SK-N-SH treated with all-trans-retinoic acid at 6 μM for 48 hours (cell line): Measurements from ENCODE around the gene MYH6.

Experiments used
- ATAC-seq: fragments of 200-7000 bp; cut with Tn5 transposase; 3 replicates; pipeline ENCODE4 v1.9.1; 2020; ENCODE audit warnings: mild to moderate bottlenecking, moderate library complexity
- ARNTL ChIP-seq: fragments of 450-650 bp; formaldehyde crosslinking; IDR thresholded peaks from 2 replicates; pipeline ENCODE4 v1.5.0; 2020; ENCODE audit warnings: low read depth, mild to moderate bottlenecking, moderate library complexity, borderline replicate concordance
- BACH2 ChIP-seq: fragments of 250-450 bp; sonication (Bioruptor Pico); IDR thresholded peaks from 2 replicates; pipeline ENCODE4 v1.9.0; 2021; ENCODE audit warnings: mild to moderate bottlenecking, borderline replicate concordance
- CREB5 ChIP-seq: fragments of 250-450 bp; sonication (Bioruptor Pico); IDR thresholded peaks from 2 replicates; pipeline ENCODE4 v1.5.1; 2020; ENCODE audit warnings: low read depth, mild to moderate bottlenecking, moderate library complexity
- CSRNP3 ChIP-seq: fragments of 250-450 bp; sonication (Bioruptor Pico); IDR thresholded peaks from 2 replicates; pipeline ENCODE4 v1.5.1; 2021; ENCODE audit warnings: mild to moderate bottlenecking, moderate library complexity
- ESRRG ChIP-seq: fragments of 250-450 bp; sonication (Bioruptor Pico); IDR thresholded peaks from 2 replicates; pipeline ENCODE4 v1.6.1; 2021; ENCODE audit warnings: mild to moderate bottlenecking
- GLIS3 ChIP-seq: fragments of 250-450 bp; sonication (Bioruptor Pico); IDR thresholded peaks from 2 replicates; pipeline ENCODE4 v1.5.0; 2020; ENCODE audit warnings: mild to moderate bottlenecking, moderate library complexity
- ISL1 ChIP-seq: fragments of 250-450 bp; sonication (Bioruptor Pico); IDR thresholded peaks from 2 replicates; pipeline ENCODE4 v2.1.2; 2022; ENCODE audit warnings: mild to moderate bottlenecking, moderate library complexity
- OSR1 ChIP-seq: fragments of 250-450 bp; sonication (Bioruptor Pico); IDR thresholded peaks from 2 replicates; pipeline ENCODE4 v1.8.0; 2022; ENCODE audit warnings: moderate library complexity, mild to moderate bottlenecking, inconsistent platforms
- PATZ1 ChIP-seq: fragments of 250-450 bp; sonication (Bioruptor Pico); IDR thresholded peaks from 2 replicates; pipeline ENCODE4 v1.8.0; 2020; ENCODE audit warnings: mild to moderate bottlenecking, moderate library complexity, borderline replicate concordance
- PPARA ChIP-seq: fragments of 250-450 bp; sonication (Bioruptor Pico); IDR thresholded peaks from 2 replicates; pipeline ENCODE4 v1.5.0; 2020; ENCODE audit warnings: mild to moderate bottlenecking, borderline replicate concordance
- RARB ChIP-seq: fragments of 250-450 bp; sonication (Bioruptor Pico); IDR thresholded peaks from 2 replicates; pipeline ENCODE4 v1.8.0; 2021; ENCODE audit warnings: mild to moderate bottlenecking, moderate library complexity
- SNAI2 ChIP-seq: fragments of 250-450 bp; sonication (Bioruptor Pico); IDR thresholded peaks from 2 replicates; pipeline ENCODE4 v1.5.0; 2020; ENCODE audit warnings: mild to moderate bottlenecking, moderate library complexity
- TCF4 ChIP-seq: fragments of 250-450 bp; sonication (Bioruptor Pico); IDR thresholded peaks from 2 replicates; pipeline ENCODE4 v1.8.0; 2021; ENCODE audit warnings: mild to moderate bottlenecking, moderate library complexity, borderline replicate concordance
- TOX ChIP-seq: fragments of 250-450 bp; sonication (Bioruptor Pico); IDR thresholded peaks from 2 replicates; pipeline ENCODE4 v1.8.0; 2021; ENCODE audit warnings: mild to moderate bottlenecking, moderate library complexity, borderline replicate concordance
- TSHZ2 ChIP-seq: fragments of 250-450 bp; sonication (Bioruptor Pico); IDR thresholded peaks from 2 replicates; pipeline ENCODE4 v1.5.0; 2020; ENCODE audit warnings: mild to moderate bottlenecking, moderate library complexity
- ZC3H10 ChIP-seq: fragments of 250-450 bp; sonication (Bioruptor Pico); IDR thresholded peaks from 2 replicates; pipeline ENCODE4 v1.5.1; 2021; ENCODE audit warnings: mild to moderate bottlenecking, moderate library complexity
- ZFP3 ChIP-seq: fragments of 250-450 bp; sonication (Bioruptor Pico); IDR thresholded peaks from 2 replicates; pipeline ENCODE4 v1.5.0; 2020; ENCODE audit warnings: mild to moderate bottlenecking, moderate library complexity
- ZFP30 ChIP-seq: fragments of 450-650 bp; formaldehyde crosslinking; IDR thresholded peaks from 2 replicates; pipeline ENCODE4 v1.5.0; 2022; ENCODE audit warnings: mild to moderate bottlenecking, moderate library complexity
- ZNF565 ChIP-seq: fragments of 450-650 bp; formaldehyde crosslinking; conservative IDR thresholded peaks from 2 replicates; pipeline ENCODE4 v1.5.0; 2020; ENCODE audit warnings: low read depth, mild to moderate bottlenecking, moderate library complexity
- ZNF70 ChIP-seq: fragments of 450-650 bp; formaldehyde crosslinking; IDR thresholded peaks from 2 replicates; pipeline ENCODE4 v1.5.0; 2020; ENCODE audit warnings: mild to moderate bottlenecking, moderate library complexity
- ZNF8 ChIP-seq: fragments of 450-650 bp; formaldehyde crosslinking; IDR thresholded peaks from 2 replicates; pipeline ENCODE4 v1.5.0; 2020; ENCODE audit warnings: mild to moderate bottlenecking, moderate library complexity

MYH6 gene

DNA sequence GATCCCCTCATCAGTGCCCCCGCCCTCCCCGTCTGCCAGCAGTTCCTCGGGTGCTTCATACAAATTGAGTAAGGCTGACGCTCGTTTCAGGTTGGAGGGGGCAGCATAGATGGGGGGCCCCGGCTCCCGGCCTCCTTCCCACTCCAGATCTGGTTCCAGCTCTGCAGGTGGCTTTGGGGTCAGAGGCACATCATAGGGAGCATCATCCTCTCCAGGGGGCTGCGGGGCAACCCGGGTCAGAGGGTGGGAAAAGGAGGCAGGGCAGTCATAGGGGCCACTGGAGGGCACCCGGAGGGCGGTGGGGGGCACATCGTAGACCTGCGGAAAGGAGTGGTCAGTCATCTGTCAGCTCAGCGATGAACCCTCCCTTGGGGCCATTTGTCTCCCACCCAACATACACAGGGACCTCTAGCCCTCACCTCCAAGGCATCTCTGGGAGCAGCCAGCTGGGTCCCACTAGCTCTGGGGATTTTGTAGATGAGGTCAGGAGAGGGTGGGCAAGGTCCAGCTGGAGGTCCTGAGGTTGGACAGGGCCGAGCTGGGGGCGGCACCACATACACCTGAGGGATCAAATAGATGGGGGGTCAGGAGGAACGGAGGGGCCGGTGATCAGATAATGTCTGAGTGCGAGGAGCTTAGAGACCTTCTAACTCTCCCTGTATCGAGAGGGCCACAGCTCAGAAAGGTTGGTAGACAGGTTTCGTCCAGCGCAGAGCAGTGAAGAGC, 48.2 kb downstream of the MYH6 start:
- ATAC-seq: no peak
- no peak for TF ChIP-seq TCF4 (CRISPR knock-in tag)
- TF ChIP-seq ZNF8 (CRISPR knock-in tag): no peak
- no peak for TF ChIP-seq RARB
- no peak for TF ChIP-seq ESRRG (CRISPR knock-in tag)
- no peak for TF ChIP-seq ARNTL
- no peak for TF ChIP-seq ZFP3
- no peak for TF ChIP-seq CSRNP3 (CRISPR knock-in tag)

DNA sequence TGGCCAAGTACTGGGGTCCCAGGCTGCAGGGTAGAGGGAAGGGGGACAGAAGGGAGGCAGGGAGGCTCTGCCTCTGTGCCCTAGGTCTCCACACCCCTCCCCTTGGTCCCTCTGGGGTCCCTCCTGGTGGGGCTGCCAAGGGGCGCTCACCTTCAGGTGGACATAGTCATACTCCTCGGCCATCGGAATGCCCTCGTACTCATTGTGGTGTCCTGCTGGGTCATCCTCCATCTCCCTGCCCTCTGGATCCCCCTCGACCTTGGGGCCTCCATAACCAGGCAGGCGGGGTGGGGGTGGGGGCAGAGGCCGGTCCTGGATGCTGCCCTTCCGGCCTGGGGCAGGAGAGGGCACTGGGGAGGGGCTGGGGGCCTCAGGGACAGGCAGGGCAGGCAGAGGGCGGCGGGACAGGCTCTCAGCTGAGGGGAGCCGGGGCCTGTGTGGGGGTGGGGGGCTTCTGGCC, 48.9 kb downstream of the MYH6 start:
- ATAC-seq: no peak
- TF ChIP-seq ZNF70 (CRISPR knock-in tag) (no peak), ZNF565 (CRISPR knock-in tag) (no peak), GLIS3 (no peak), PATZ1 (CRISPR knock-in tag) (no peak), TOX (CRISPR knock-in tag) (no peak), CREB5 (CRISPR knock-in tag) (no peak), ZNF8 (CRISPR knock-in tag) (no peak), ISL1 (no peak), RARB (no peak), OSR1 (CRISPR knock-in tag) (no peak), BACH2 (CRISPR knock-in tag) (no peak), ZFP30 (CRISPR knock-in tag) (no peak), CSRNP3 (CRISPR knock-in tag) (no peak), TSHZ2 (CRISPR knock-in tag) (no peak), TCF4 (CRISPR knock-in tag) (no peak)

- no peak for ATAC-seq
- no peak for TF ChIP-seq BACH2 (CRISPR knock-in tag)
- TF ChIP-seq ZNF565 (CRISPR knock-in tag): no peak
- no peak for TF ChIP-seq ZC3H10 (CRISPR knock-in tag)
- no peak for TF ChIP-seq RARB
- no peak for TF ChIP-seq OSR1 (CRISPR knock-in tag)
- TF ChIP-seq TSHZ2 (CRISPR knock-in tag): no peak
- TF ChIP-seq TCF4 (CRISPR knock-in tag): no peak
- no peak for TF ChIP-seq GLIS3
- no peak for TF ChIP-seq ZNF70 (CRISPR knock-in tag)
- no peak for TF ChIP-seq ESRRG (CRISPR knock-in tag)
- no peak for TF ChIP-seq CREB5 (CRISPR knock-in tag)
- TF ChIP-seq SNAI2 (CRISPR knock-in tag): no peak
- TF ChIP-seq PPARA (CRISPR knock-in tag): no peak
- no peak for TF ChIP-seq TOX (CRISPR knock-in tag)
Measured at GRCh38 chr14:23358553-23359166, 49.4 kb downstream of the MYH6 start.
